Fibroblast of upper back skin (primary cell): ENCODE results near the gene TBC1D7.

Source experiments
- DNase-seq: peaks from one replicate; pipeline ENCODE4 v3.0.0-alpha.2; 2013

TBC1D7 gene

DNA sequence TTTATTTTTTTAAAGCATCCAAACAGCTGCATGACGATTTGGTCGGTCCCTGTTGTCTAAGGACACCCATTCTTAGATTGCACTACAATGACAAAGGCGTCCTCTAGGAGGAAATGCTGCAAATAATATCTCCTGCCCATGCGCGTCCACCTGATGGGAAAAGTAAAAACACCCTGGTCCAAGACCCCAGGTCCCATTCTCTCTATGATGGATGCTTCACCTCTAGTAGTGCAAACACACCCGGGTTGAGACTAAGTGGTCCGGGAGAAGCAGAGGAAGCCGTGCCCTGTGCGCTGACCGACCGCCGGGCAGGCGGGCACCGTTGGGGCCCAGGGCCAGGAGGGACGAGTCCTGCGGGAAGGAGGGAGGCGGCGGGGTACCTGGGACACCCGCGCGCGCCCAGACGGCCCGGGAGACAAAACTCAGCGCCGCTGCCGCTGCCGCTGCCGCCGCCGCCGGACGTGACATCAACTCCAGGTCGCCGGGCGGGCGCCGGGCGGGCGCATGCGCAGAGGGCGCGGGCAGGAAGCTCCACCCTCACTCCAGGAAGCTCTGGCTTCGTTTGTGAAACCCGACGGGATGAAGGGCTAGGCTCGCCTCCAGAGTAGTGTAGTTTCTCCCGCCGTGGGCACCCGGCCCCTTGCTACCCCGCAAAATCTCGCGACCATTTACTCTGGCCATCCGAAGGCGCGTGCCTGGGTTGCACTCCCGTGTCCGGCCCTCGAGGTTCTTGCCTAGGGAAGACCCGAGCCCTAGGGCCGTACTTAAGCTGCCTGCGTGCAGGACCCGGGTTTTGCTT, at the start of gene TBC1D7:
TSS of gene TBC1D7 (minus strand) at position 462 of the 799 bp plus-strand sequence. CDS start 1,639 bp downstream, outside the sequence.
- DNase-seq: peak; percentile 91

DNA sequence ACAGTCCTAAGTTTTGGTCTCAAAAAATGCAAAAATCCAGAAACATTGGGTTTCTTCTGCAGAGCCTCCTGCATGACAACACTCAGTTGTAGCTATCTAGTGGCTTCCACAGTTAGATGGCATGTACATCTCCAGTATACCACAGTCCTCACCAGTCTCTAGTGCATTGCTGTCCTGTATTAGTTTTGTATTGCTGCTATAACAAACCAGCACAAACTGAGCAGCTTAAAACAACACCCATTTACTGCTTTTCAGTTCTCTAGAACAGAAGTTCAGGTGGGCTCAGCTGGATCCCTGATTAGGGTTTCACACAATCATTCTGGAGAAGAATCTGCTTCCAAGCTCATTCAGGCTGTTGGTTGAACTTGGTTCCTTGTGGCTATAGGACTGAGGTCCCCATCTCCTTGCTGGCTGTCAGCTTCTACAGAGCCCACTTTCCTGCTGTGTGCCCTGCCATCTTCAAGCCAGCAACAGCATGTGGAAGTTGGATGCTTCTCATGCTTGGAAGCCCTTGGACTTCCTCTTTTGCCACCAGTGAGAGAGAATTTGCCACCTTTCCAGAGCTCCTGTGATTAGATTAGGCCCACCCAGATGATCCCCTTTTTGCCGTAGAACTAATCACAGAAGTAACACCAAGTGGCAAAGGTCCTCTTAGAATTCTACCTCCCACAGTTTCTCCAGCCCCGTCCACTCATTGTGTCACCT, 48.9 kb upstream of the TBC1D7 start:
- no peak for DNase-seq

DNA sequence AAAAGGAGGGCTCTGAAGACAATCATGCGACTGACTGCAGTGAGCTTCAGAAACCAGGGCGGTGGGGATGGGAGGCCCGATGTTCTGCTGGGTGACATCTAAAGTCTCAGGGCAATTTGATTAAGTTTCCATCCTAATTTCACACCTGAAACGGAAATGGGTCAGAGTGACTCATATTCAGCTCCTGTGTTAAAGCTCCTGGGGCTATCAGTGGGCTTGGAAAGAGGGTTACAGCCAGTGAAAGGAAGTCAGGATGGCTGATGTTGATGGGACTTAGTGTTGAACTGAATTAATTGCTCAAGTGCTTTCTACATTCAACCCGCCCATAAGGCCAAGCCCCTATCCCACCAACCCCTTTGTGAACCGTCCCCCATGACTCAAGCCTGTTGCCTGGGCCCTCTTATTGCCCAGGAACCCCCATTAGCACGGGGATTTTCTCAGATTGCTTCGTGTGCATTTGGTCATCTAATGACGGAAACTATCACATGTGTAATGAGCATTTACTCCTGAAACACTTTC, 47.1 kb upstream of the TBC1D7 start:
- DNase-seq: no peak

DNA sequence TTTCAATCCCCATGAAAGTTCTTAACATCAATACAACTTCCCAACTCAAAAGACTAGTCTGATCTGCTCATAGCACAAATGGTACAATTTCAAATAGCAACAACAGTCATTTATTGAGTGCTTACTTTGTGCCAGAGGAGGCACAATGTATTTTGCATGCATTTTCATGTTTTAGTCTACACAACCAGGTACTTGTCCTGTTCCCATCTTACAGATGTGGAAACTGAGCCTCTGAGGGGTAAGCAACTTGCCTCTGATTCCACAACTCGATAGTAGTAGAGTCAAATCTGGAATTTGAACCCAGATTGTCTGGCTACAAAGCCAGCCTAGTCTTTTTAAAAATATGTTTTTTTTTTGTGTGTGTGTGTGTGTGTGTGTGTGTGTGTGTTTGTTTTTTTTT, 45.6 kb upstream of the TBC1D7 start:
- no peak for DNase-seq

DNA sequence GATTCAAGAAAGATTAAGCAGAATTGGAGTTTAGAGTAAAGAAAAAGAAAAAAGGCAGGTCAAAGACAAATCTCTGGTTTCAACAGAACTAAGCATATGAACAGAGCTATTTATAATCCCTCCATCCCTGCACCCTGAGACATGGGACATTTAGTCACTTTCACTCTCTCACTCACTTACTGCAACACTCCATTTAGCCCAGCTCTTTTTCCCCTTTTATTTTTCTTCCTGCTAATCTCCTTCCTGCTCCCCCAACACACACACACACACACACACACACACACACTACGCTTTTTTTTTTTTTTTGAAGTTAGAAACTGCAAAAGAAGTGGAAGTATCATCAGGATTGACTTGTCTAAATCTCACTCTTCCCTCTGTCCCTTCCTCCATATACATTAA, 45.1 kb upstream of the TBC1D7 start:
- no peak for DNase-seq

DNA sequence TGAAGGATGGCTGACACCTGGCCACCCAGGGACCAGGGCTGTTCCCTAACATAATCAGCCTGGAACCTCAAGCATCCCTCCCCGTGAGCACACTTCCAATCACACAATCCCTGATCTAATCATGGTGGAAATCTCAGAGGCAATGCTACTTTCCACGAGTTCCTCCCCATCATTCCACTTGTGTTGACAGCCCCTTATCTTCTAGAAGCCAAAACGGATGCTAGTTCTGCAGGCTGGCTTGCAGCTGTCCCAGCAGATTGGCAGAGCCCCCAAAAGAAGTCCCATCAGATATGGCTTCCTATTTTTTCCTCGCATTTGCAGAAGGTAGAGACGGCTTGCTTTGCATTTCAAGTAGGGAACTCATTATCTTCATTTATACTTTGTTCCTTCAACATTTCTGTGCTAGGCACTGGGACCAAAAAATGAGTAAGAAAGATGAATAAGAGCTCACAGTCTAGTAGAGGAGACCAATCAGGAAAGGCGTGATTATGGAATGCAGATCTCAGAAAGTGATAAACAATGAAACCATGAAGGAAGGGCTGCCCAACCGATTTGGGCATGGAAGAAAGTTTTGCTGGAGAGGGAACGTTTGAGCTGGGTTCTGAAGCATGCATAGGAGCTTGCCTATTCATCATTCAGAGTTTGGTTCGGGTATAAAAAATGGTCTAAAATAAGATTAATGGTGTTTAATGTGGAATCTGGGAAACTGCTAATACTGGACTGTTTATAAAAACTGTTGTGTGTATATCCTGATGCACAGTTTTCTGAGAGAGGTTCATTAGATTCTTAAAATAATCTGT, 44.6 kb upstream of the TBC1D7 start:
- DNase-seq: no peak

DNA sequence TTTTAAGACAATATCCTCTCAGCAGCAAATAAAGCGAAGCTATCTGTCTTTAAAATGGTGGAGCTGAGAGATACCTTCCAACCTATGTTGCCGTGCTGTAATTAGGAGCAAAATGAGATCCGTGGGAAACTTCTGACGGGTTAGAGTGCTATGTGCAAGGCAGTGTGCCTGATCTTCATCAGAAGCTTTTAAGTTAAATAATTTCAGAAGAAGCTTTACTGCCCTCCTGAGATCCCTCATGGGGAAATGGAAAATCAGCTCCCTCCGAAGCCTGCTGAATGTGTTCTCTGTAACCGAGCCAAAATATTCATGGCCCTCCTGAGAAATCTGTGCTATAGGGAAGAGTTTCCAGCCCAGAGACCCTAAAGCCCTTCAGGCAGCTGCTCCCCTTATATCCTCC, 43.7 kb upstream of the TBC1D7 start:
- DNase-seq: no peak

DNA sequence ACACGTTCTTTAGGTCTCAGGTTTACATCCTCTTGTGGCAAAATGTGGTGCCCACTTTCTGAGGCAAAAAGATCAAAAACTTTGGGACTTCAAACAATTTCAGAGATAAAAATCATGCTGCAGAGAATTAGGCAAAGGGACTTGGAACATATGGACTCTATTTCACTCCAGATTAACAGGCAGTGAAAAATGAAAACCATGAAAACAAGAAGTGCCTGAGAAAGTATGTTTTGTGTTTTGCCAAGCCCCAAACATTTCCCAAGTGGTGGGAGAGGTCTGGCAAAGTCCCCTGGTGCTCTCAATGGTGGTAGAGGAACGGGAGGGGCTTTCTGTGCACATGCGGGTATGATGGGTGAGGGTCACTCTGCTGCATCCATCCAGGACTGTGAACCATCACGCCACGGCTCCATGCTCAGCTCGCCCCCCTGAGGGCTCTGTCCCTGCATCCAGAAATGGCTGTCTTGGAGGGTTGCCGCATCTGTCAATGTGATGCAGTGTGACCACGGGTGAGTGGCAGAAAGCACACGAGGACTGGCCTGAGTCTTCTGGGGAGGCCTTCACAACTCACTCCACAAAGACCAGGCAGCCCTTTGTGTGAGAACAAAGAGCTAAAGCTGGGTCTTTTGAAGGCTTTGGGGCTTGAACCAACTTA, 43.2 kb upstream of the TBC1D7 start:
- no peak for DNase-seq

DNA sequence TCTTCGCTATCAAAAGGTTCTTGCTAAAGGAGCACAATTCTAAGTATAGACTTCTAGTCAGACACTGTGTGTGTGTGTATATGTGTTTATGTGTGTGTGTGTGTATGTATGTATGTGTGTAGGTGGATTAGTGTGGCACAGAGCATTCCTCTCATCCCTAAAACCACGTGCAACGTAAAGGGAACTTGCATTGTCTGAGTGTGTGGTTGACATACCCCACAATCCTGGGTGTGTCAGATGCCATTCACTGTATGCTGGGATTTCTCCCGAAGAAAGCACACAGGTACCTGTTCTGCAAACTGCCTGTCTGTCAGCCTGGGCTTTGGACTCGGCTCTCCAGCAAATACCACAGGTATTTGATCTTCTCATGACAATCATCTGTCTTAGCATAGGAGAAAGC, 42.3 kb upstream of the TBC1D7 start:
- DNase-seq: no peak

DNA sequence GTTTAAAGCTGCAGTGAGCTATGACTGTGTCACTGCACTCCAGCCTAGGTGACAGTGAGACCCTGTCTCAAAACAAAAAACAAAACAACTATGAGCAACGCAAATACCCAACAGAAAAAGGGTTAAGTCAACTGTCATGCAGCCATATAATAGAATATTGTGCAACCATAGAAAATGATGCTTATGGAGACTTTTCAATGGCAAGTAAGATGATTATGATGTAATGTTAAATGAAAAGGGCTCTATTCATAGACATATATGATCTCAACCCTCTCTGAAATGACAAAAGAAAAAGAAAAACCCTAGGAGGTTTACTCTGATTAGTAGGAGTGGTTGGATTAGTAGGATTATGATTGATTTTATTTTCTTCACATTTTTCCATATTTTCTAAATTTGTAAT, 41.3 kb upstream of the TBC1D7 start:
- no peak for DNase-seq

DNA sequence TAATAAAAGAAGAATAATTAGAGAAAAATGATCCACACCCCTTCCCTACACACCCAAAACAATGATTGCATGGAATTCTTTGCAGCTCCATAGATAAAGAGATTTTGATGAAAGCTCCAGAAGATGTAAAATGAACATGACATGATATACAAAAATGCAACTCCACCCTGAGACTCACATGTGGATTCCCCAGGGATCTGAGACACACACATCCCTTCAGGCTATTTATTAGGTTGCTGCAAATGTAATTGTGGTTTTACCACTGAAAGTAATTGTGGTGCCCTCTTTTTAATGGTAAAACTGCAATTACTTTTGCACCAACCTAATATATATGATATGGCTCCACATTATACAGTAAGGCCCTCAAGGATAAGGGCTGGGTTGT, 40.4 kb upstream of the TBC1D7 start:
- peak; percentile 52 for DNase-seq

DNA sequence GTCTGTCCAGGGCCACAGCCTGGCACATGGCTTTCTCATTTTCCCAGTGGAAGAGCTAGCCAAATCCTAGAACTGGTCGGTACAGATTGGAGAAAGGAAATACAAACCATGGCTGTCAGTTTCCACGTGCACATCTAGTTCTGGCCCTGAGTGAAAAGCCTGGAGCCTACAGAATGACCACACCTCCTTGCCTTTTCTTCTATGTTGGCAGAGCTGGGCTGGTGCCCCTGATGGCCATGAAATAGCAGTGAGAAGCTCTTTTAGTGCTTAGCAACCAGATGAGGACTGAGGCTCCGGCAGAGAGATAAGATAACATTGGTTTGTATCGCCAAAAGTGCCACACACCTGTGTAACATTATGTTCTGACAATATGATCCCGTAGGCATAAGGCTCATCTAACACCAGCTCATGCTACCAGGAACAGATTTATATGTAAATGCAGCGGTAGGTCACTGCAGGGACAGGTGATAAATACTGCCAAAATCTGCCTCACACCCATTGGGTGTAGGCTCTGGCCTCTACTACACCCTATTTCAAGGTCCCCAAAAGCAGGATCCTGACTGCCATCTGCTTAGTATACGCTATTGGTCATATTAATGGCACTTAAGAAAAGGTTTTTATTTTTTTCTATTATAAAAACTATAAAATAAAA, 39.9 kb upstream of the TBC1D7 start:
- DNase-seq: no peak

DNA sequence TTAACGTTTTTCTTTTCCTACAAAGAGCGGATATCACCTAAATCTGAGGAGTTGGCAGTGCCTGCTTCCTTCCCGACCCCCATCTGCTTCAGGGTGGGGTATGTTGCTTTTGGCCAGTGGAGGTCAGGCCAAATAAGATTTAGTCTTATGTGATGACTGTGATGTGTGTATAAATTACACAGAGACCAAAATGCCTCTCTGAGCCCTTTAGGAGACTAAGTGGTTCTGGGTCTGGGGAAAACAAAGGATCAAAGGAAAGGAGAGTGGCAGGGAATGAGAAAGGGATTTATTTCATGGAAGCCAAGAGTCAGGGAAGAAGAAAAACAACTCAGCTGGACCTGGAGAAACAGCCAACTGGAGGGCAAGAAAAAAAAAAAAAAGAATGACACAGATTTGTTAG, 39.1 kb upstream of the TBC1D7 start:
- no peak for DNase-seq

DNA sequence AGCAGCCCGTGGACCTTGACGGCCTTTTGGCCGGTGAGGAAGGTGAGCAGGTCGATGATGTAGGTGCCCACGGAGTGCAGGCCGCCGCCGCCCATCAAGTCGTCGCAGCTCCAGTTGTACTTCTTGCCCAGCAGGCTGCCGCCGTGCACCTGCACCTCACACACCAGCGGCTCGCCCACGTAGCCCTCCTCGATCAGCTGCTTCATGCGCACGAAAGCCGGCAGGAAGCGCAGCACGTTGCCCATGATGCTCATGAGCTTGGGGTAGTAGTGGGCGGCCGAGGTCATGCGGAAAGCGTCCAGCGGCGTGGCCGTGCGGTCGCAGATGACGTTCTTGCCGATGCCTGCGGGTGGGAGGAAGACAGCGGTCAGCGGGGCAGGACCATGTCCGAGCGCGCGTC, 37.0 kb upstream of the TBC1D7 start:
- DNase-seq: no peak

DNA sequence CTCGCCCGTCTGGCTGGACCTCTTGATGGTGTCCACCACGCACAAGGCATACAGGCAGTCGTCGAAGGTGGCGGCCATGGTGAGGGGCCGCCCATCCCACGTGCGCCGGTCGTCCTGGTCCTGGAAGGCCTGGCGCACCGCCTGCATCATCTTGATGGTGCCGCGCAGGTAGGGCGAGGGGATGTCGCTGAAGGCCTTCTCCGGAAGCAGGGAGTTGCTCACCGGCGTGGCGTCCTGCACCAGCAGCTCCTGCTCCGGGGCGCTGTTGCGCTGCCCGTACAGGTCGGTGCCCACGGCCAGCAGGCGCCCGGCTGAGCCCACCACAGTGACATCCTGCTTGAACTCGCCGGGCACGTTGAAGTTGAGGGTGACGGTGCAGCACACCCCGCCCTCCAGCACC, 36.5 kb upstream of the TBC1D7 start:
- no peak for DNase-seq

DNA sequence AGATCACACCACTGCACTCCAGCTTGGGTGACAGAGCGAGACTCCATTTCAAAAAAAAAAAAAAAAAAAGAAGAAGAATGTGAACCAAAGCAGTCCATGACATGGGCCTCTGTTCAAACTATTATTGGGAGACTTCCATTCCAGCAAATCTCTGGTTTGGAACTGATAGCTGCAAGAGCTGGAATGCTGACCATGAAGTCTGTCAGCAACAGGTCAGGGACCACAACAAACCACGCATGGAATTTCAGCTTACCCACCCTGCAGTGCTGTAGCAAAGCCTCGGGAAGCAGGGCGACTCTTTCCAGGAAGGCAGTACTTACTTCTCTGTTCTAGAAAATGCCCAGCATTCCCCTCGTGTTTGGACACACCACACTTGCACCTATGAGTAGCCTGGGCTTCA, 34.1 kb upstream of the TBC1D7 start:
- DNase-seq: peak; percentile 83

DNA sequence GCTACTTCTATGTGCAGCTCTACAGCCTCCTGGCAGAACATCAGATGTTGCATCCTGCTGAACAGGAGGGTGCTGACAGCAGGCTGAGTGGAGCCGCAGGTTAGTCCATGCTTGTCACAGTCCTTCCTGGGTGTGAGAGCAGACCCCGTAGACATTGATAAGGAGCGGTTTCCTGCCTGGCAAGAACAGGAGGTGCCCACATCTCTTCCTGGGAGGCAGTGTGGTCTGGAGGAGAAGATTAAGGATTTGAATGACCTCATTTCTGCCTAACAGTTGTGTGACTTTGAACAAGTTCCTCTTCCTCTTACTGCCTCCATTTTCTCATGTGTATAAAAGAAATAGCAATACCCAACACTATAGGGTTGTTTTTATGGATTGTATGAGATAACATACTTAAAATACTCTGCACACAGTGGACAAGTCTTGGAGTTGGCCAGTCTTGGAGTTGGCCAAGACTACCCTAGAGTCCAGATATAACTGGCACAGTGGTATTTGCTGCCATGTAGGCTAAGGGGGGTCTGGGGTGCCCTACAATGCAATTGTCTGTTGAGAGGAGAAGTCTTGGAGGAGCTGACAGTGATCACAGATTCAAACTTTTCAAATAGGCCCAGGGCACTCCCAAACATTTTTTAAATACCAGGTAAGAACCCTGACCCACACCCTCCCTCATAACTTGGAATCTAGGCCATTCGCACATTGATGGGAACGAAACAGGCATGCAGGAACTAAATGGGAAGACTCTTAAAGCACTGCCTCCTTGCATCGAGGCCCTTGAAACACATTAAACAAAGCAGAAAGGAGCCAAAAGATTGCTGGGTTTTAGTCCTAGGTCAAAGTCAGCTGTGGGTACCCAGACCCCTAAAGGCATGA, 32.6 kb upstream of the TBC1D7 start:
- no peak for DNase-seq

DNA sequence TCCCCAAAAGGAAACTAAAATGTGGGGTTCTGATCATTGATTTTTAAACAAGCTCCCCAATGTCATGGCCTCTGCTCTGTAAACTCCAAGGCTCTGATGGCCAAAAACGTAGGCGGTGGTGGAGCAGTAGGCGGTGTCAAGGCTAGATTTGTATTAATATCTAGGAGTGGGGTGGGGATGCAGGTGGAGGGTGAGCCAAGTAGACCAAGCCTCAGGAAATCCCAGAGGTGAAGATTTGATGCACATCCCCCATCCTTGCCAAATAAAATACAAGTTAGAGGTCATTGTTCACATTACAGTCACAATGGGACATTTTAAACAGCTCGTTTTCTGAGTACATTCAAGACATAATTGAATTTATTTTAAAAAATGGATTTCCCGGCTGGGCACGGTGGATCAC, 30.9 kb upstream of the TBC1D7 start:
- DNase-seq: no peak

DNA sequence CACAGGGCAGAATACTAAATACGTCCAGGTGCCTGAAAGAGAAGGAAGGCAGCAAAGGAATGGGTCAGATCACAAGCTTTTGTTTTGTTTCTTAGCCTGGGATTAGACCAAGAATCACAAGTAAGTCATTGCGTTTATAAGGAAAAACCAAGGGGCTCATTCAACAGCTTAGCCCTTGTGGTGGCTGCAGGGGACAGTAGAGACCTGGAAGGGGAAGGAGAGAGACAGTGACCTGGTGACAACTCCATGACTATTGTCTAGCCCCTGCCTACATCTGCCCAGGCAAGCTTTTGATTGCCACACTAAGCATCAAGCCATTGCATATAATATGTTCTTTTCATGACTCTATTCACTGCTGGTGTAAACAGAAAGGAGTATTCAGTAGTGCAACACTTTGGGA, 30.2 kb upstream of the TBC1D7 start:
- DNase-seq: no peak

DNA sequence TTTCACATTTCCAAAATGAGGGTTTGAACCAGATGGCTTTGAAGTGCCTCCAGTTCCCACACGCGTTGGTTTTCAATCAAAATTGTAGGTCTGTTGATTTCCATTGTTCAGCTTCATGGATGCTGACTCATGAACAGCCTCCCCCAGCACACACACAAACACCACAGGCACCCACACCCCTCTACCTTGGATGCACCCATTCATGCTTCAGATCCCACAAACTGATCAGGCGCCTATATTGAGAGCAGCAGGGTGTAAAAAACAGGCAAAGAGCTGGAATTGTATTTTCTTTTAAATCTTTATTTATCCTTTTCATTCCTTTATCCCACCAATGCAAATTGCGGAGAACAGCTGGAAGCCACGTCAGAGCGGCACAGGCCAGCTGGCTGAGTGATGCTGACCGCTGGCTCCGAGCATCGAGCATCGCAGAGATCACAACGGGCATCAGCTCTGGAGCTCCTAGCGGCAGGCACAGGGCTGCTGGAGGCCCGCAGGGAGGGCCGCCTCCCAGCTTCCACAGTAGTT, 29.3 kb upstream of the TBC1D7 start:
- peak; percentile 61 for DNase-seq
